Stimulated activated naive CD8-positive, alpha-beta T cell treated with anti-CD3 and anti-CD28 coated beads, Interleukin-15, amount 100 ng/mL, for 72 hours (primary cell): ENCODE measurements around the gene LRRC31.

ENCODE experiments used
- ATAC-seq: fragments of 150-1000 bp; cut with Tn5 transposase; 2 replicates; pipeline ENCODE4 v1.10.0; 2021; ENCODE audit warnings: mild to moderate bottlenecking, moderate library complexity
- DNase-seq, 2 donors: peaks; one replicate each; pipeline ENCODE4 v3.0.0; 2021 to 2022
- H3K27ac Mint-ChIP-seq, 2 donors: one replicate each; pipeline ENCODE4 v1.8.0; 2022; ENCODE audit warnings: mild to moderate bottlenecking in 2 of 2, mixed read lengths in 2 of 2, moderate library complexity in 2 of 2
- H3K27me3 Mint-ChIP-seq: one replicate; pipeline ENCODE4 v1.8.0; 2022; ENCODE audit warnings: mixed read lengths
- H3K4me1 Mint-ChIP-seq: one replicate; pipeline ENCODE4 v1.8.0; 2022; ENCODE audit warnings: mild to moderate bottlenecking, mixed read lengths
- H3K4me3 Mint-ChIP-seq, 2 donors: one replicate each; pipeline ENCODE4 v1.8.0; 2022; ENCODE audit warnings: mild to moderate bottlenecking in 2 of 2, mixed read lengths in 2 of 2, moderate library complexity in 1 of 2
- H3K9me3 Mint-ChIP-seq, 2 donors: one replicate each; pipeline ENCODE4 v1.8.0; 2022; ENCODE audit warnings: mixed read lengths in 2 of 2

Gene LRRC31

DNA sequence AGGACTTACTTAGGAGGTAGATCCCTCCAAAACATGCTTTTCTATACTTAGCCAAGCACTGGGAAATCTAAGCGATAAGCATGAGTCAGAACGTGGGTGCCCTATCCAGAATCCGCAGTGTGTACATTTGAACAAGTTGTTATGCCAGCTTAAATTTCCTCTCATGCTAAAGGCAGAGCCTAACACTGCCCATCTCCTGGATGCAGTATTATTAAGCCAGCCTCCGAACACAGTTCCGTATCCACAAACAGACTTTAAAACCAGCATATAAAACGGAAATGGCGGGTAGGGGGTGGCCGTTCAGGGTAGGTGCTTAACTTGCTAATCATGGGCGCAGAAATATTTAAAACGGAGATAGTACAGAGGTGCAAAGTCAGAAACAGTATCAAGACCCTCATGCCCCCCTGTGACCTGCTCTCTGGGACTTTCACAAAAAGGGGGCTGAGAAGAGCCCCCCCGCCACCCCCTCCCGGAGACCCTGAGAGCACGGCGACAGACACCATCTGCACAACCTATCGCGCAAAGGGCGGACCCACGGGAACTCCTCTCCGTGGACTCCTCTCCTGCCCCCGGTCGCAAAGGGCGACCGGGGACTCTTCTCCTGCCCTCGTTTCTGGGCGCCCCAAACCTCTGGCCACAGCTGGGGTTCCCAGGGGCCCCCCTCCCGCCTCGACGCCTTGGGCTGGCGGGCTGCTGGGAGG lies 58.0 kb downstream of the LRRC31 start:
- peak overlapping the region; percentile 71 to 89 for H3K27ac Mint-ChIP-seq
- ATAC-seq (peak; percentile 42), DNase-seq (peak in 1 of 2 donors; percentile 5)
- H3K9me3 Mint-ChIP-seq, result peaks cover 13 to 15% of the 10 kb centered on the region in 2 donors
- H3K27me3 Mint-ChIP-seq, result peaks cover 10% of the 10 kb centered on the region
- H3K4me3 Mint-ChIP-seq, result peak overlapping the region; percentile 89
- peaks cover 35% of the 10 kb centered on the region for H3K4me1 Mint-ChIP-seq

DNA sequence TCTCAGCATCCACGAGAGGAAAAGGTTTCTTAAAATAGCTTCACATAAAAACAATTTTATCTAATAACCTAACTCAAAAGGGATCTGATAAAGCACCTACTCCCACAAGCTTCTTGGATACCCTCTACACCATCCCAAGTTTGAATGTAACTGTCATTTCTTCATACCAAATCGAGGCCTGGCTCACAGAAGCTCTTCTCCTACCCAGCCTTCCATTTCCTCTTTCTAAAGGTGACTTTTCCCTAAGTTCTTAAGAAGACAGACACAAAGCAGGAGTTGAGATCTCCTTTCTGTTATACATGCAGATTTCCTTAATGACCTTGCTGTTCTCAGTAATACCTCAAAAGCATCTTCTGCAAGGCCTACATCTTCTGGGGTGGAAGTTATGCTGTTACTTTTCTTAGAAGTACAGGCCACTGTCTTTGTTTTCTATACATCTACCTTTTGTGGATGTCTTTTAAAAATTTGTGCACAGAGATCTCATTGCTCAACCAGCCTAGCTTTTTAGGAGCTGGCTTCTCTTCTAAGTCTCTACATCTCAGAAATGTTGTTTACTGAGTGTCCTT lies 60.4 kb downstream of the LRRC31 start:
- ATAC-seq (no peak), DNase-seq (no peak)
- peaks cover 10% of the 10 kb centered on the region for H3K27me3 Mint-ChIP-seq
- H3K9me3 Mint-ChIP-seq, result no peaks in the 10 kb centered on the region
- no peak overlapping the region for H3K27ac Mint-ChIP-seq
- peaks cover 32% of the 10 kb centered on the region for H3K4me1 Mint-ChIP-seq
- H3K4me3 Mint-ChIP-seq, result no peak overlapping the region

GRCh38 chr3:169804681-169805080 lies 65.1 kb downstream of the LRRC31 start:
- no peak overlapping the region for H3K4me3 Mint-ChIP-seq
- no peaks in the 10 kb centered on the region for H3K27me3 Mint-ChIP-seq
- H3K9me3 Mint-ChIP-seq, result no peaks in the 10 kb centered on the region
- ATAC-seq (no peak), DNase-seq (no peak)
- H3K4me1 Mint-ChIP-seq, result peaks cover 6% of the 10 kb centered on the region
- H3K27ac Mint-ChIP-seq, result no peak overlapping the region

- H3K4me3 Mint-ChIP-seq, result no peak overlapping the region
- no peak overlapping the region for H3K27ac Mint-ChIP-seq
- DNase-seq, result no peak
- H3K4me1 Mint-ChIP-seq, result no peaks in the 10 kb centered on the region
- H3K9me3 Mint-ChIP-seq, result no peaks in the 10 kb centered on the region
- H3K27me3 Mint-ChIP-seq, result no peaks in the 10 kb centered on the region
- no peak for ATAC-seq
Observed at GRCh38 chr3:169792359-169792758, 77.4 kb downstream of the LRRC31 start.

DNA sequence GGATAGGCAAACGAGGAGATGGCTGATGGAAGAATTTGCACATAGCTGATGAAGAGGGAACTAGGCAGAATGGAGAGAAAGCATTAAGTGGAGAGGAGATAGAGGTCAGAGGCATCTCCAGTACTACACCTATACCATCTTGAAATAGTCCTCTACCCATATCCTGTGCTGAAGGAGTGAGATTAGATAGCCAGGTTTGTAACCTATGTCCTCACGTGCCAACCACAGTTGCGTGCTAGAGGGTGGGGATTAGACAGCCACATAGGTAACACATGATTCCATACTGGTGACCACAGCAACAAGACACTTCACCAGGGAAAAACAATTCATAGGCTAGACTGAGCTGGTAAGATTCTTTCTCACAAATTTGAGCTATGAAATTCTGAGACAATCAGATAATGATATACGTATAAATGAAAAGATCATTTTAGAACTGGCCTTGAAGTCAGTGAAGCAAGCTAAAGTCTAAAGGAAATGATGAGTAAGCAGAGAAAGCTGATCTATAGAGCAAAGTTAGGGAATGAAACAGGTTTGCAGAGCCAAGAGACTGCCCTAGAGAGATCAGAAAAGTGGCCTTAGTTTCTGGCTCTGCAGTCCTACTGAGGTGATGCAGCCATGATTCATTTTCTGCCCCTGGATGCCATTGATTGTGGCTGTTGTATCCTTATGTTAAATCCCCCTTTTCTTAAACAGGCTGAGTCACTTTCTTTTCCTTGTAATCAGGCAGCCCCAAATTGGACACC lies 78.9 kb downstream of the LRRC31 start:
- Mint-ChIP-seq H3K4me1 (no peaks in the 10 kb centered on the region), H3K4me3 (no peak overlapping the region), H3K9me3 (no peaks in the 10 kb centered on the region), H3K27ac (no peak overlapping the region), H3K27me3 (no peaks in the 10 kb centered on the region)
- no peak for ATAC-seq
- DNase-seq, result no peak

DNA sequence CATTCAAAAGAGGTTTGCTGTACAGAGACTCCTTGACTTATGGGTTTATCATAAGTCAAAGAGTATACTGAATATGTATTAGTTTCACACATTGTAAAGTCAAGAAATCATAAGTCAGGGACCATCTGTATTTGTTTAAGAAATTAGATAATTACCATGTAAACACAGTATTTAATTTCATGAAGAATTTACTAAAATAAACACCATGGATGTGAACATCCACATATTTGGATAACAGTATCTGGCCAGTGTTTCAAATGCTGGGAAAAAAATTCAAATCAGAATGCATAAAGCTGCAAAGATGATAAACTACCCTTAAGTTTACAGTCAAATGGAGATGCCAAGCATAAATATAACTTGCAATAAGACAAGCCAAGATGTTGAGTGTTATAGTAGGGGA lies 79.5 kb downstream of the LRRC31 start:
- peak overlapping the region in 1 of 2 donors; percentile 38 for H3K27ac Mint-ChIP-seq
- H3K4me3 Mint-ChIP-seq, result no peak overlapping the region
- no peaks in the 10 kb centered on the region for H3K27me3 Mint-ChIP-seq
- no peaks in the 10 kb centered on the region for H3K4me1 Mint-ChIP-seq
- DNase-seq, result no peak
- no peak for ATAC-seq
- H3K9me3 Mint-ChIP-seq, result no peaks in the 10 kb centered on the region
